HepG2 (cell line): Measurements from ENCODE around the gene TBC1D16. TPM values are rescaled to one million over a fixed set of nuclear protein-coding genes. Genes with fewer than 3 reads are reported as not detected.

Source experiments
- BRD4 ChIP-seq: sonication (generic); formaldehyde crosslinking; IDR thresholded peaks from 2 replicates; pipeline ENCODE4 v1.4.0; 2020; ENCODE audit warnings: missing genetic modification reagents
- FOXJ3 ChIP-seq: sonication (generic); formaldehyde crosslinking; IDR thresholded peaks from 2 replicates; pipeline ENCODE4 v1.4.0; 2020; ENCODE audit warnings: missing genetic modification reagents, mild to moderate bottlenecking, borderline replicate concordance
- HHEX ChIP-seq: IDR thresholded peaks from 2 replicates; pipeline ENCODE4 v1.6.1; 2016; ENCODE audit warnings: control low read depth
- HOXD1 ChIP-seq: sonication (generic); formaldehyde crosslinking; IDR thresholded peaks from 2 replicates; pipeline ENCODE4 v1.5.0; 2020; ENCODE audit warnings: missing genetic modification reagents
- NCOA2 ChIP-seq: sonication (generic); formaldehyde crosslinking; IDR thresholded peaks from 2 replicates; pipeline ENCODE4 v1.8.0; 2022; ENCODE audit warnings: inconsistent platforms
- NFE2L1 ChIP-seq: sonication (generic); formaldehyde crosslinking; IDR thresholded peaks from 2 replicates; pipeline ENCODE4 v1.4.0; 2020; ENCODE audit warnings: missing genetic modification reagents, mild to moderate bottlenecking, borderline replicate concordance
- NFE2L2 ChIP-seq: fragments of 150-350 bp; IDR thresholded peaks from 2 replicates; pipeline ENCODE4 v1.6.1; 2014; ENCODE audit warnings: low read length
- NFRKB ChIP-seq: fragments of 450-650 bp; IDR thresholded peaks from 2 replicates; pipeline ENCODE4 v1.6.1; 2017
- PHB2 ChIP-seq: fragments of 450-650 bp; IDR thresholded peaks from 2 replicates; pipeline ENCODE4 v1.6.1; 2018; ENCODE audit not compliant: partially characterized antibody
- SAFB2 ChIP-seq: sonication (generic); formaldehyde crosslinking; IDR thresholded peaks from 2 replicates; pipeline ENCODE4 v1.5.1; 2020; ENCODE audit warnings: missing genetic modification reagents, low read depth, mild to moderate bottlenecking, borderline replicate concordance
- SMARCC2 ChIP-seq: fragments of 450-650 bp; IDR thresholded peaks from 2 replicates; pipeline ENCODE4 v1.6.1; 2017; ENCODE audit warnings: antibody characterized with exemption, mild to moderate bottlenecking
- SRF ChIP-seq: IDR thresholded peaks from 2 replicates; pipeline ENCODE4 v1.6.1; 2011; ENCODE audit warnings: mild to moderate bottlenecking, low read depth, low read length, moderate library complexity
- SRY ChIP-seq: sonication (generic); formaldehyde crosslinking; IDR thresholded peaks from 2 replicates; pipeline ENCODE4 v1.8.0; 2022; ENCODE audit warnings: mild to moderate bottlenecking, missing genetic modification reagents
- TMF1 ChIP-seq: sonication (generic); formaldehyde crosslinking; IDR thresholded peaks from 2 replicates; pipeline ENCODE4 v1.8.1; 2022; ENCODE audit warnings: low read depth, missing genetic modification reagents
- ZBTB7B ChIP-seq: sonication (generic); formaldehyde crosslinking; IDR thresholded peaks from 2 replicates; pipeline ENCODE4 v1.4.0; 2020; ENCODE audit warnings: missing genetic modification reagents
- ZNF230 ChIP-seq: sonication (generic); formaldehyde crosslinking; IDR thresholded peaks from 2 replicates; pipeline ENCODE4 v1.4.0; 2020; ENCODE audit warnings: mild to moderate bottlenecking, missing genetic modification reagents
- ZNF44 ChIP-seq: sonication (generic); formaldehyde crosslinking; IDR thresholded peaks from 2 replicates; pipeline ENCODE4 v1.5.1; 2020; ENCODE audit warnings: mild to moderate bottlenecking, missing genetic modification reagents
- ZNF558 ChIP-seq: sonication (generic); formaldehyde crosslinking; IDR thresholded peaks from 2 replicates; pipeline ENCODE4 v1.9.0; 2022; ENCODE audit warnings: mild to moderate bottlenecking, missing genetic modification reagents, borderline replicate concordance
- ZNF652 ChIP-seq: IDR thresholded peaks from 2 replicates; pipeline ENCODE4 v1.6.1; 2016; ENCODE audit warnings: low read depth, borderline replicate concordance
- ZNF672 ChIP-seq: sonication (generic); formaldehyde crosslinking; IDR thresholded peaks from 2 replicates; pipeline ENCODE4 v1.8.1; 2022; ENCODE audit warnings: missing genetic modification reagents
- ZSCAN21 ChIP-seq: sonication (generic); formaldehyde crosslinking; IDR thresholded peaks from 2 replicates; pipeline ENCODE4 v1.8.0; 2022; ENCODE audit warnings: mild to moderate bottlenecking, missing genetic modification reagents, moderate library complexity, borderline replicate concordance
- polyA plus RNA-seq, 8 experiments: library from polyadenylated mRNA; depleted of rRNA in 3 of 8; stranded (reverse) in 7 of 8; unstranded in 1 of 8; fragments of >200 nt; fragmentation: Illumina TruSeq in 4 of 8; extraction: Trizol in 4 of 8; gene quantifications; 2 replicates each; pipeline versions ENCODE4 v1.2.1 to v1.2.3, GENCODE V29; 2011 to 2016; ENCODE audit warnings: low read depth in 4 of 8, missing spikeins in 1 of 8, mixed read lengths in 1 of 8; ENCODE audit not compliant: insufficient read depth in 1 of 8
- total RNA-seq, 5 experiments: library from RNA; depleted of rRNA; stranded (reverse); fragments of >200 nt; fragmentation: Illumina TruSeq; extraction: Trizol; gene quantifications; 2 replicates each; pipeline ENCODE4 v1.2.3, GENCODE V29; 2016; ENCODE audit warnings: low read depth in 1 of 5
- TF ChIP-seq, protein P1 (sequence below): sonication (generic); formaldehyde crosslinking; IDR thresholded peaks from 2 replicates; pipeline ENCODE4 v1.4.0; 2020; ENCODE audit warnings: mild to moderate bottlenecking, low read depth, missing genetic modification reagents
- TF ChIP-seq, protein P2 (sequence below): IDR thresholded peaks from 2 replicates; pipeline ENCODE4 v1.6.1; 2016; ENCODE audit warnings: control low read depth
- TF ChIP-seq, protein P3 (sequence below): sonication (generic); formaldehyde crosslinking; IDR thresholded peaks from 2 replicates; pipeline ENCODE4 v1.5.0; 2020; ENCODE audit warnings: mild to moderate bottlenecking, low read depth, missing genetic modification reagents, borderline replicate concordance
- TF ChIP-seq, protein P4 (sequence below): sonication (generic); formaldehyde crosslinking; IDR thresholded peaks from 2 replicates; pipeline ENCODE4 v1.8.0; 2022; ENCODE audit warnings: mild to moderate bottlenecking, missing genetic modification reagents, moderate library complexity
- TF ChIP-seq, protein P5 (sequence below), 2 experiments: sonication (generic) in 1 of 2; formaldehyde crosslinking in 1 of 2; IDR thresholded peaks; 2 replicates each; pipeline versions ENCODE4 v1.4.0 to v1.6.1; 2018 to 2020; ENCODE audit warnings: missing genetic modification reagents in 2 of 2, borderline replicate concordance in 1 of 2, low read depth in 1 of 2, mild to moderate bottlenecking in 1 of 2, missing biosample characterization in 1 of 2
- TF ChIP-seq, protein P6 (sequence below): sonication (generic); formaldehyde crosslinking; IDR thresholded peaks from 2 replicates; pipeline ENCODE4 v1.4.0; 2020; ENCODE audit warnings: mild to moderate bottlenecking, missing genetic modification reagents

Gene TBC1D16
- total and polyA plus RNA-seq, 2 of the 13 experiments (the other 11 are each of a cell fraction or from before 2014, with no cell fraction given), result 14.9 to 24.9 TPM

DNA sequence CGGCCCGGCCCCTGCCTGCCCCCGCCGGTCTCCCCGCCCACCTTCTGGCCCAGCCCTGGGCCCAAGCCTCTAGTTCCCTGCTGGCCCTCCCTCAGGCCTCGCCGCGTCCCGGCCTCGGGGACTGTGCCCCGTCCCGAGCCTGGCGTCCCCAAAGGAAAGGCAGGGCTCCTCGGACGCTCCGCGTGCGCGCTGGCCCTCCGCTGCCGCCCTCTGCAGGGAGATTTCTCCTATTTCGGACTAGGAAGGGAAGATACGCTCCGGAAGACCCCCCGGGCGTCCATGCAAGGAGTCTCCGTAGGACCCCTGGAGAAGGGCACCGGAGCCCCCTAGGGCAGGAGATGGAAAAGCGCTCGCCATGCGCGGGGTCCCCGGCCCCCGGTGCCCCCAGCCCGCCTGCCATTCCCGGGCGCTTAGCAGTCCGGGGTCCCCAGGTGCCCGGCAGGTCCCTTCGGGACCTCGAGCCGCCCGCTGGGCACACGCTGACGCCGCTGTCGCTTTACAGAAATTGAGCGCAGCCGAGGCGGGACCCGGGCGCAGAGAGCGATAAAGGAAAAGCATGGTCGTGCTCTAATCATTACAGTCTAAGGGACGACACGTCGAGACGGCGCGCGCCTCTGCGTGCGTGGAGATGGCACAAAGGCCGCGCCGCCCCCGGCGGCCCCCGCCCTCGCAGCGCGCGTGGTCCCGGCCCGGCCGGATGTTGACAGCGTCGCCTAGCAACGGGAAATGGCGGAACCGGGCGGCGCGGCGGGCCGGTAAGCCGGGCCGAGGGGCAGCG lies 454 bp upstream of the TBC1D16 start, which contains the start of gene CCDC40 (continued):
- TF ChIP-seq NFE2L1 (CRISPR knock-in tag), result peak; percentile 20; the same call in 1 of the 2 replicates
- no peak for TF ChIP-seq ZNF652 (CRISPR knock-in tag)
- no peak for TF ChIP-seq ZNF230
- TF ChIP-seq SMARCC2, result no peak
- TF ChIP-seq, protein P1, sequence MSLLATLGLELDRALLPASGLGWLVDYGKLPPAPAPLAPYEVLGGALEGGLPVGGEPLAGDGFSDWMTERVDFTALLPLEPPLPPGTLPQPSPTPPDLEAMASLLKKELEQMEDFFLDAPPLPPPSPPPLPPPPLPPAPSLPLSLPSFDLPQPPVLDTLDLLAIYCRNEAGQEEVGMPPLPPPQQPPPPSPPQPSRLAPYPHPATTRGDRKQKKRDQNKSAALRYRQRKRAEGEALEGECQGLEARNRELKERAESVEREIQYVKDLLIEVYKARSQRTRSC (CRISPR knock-in tag), result no peak; the same call in 1 of the 2 replicates
- TF ChIP-seq HOXD1, result peak; percentile 53
- TF ChIP-seq ZSCAN21 (CRISPR knock-in tag), result peak; percentile 75; the same call in 1 of the 2 replicates
- TF ChIP-seq, protein P2, sequence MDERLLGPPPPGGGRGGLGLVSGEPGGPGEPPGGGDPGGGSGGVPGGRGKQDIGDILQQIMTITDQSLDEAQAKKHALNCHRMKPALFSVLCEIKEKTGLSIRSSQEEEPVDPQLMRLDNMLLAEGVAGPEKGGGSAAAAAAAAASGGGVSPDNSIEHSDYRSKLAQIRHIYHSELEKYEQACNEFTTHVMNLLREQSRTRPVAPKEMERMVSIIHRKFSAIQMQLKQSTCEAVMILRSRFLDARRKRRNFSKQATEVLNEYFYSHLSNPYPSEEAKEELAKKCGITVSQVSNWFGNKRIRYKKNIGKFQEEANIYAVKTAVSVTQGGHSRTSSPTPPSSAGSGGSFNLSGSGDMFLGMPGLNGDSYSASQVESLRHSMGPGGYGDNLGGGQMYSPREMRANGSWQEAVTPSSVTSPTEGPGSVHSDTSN, result no peak
- no peak for TF ChIP-seq ZNF44 (CRISPR knock-in tag)
- no peak for TF ChIP-seq SRF
- TF ChIP-seq, protein P3, sequence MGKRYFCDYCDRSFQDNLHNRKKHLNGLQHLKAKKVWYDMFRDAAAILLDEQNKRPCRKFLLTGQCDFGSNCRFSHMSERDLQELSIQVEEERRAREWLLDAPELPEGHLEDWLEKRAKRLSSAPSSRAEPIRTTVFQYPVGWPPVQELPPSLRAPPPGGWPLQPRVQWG (CRISPR knock-in tag), result no peak
- no peak for TF ChIP-seq HHEX
- TF ChIP-seq ZNF558, result no peak; the same call in 1 of the 2 replicates
- peak; percentile 75; the same call in 1 of the 2 replicates for TF ChIP-seq SAFB2
- peak; percentile 94 for TF ChIP-seq ZBTB7B
- TF ChIP-seq, protein P4, sequence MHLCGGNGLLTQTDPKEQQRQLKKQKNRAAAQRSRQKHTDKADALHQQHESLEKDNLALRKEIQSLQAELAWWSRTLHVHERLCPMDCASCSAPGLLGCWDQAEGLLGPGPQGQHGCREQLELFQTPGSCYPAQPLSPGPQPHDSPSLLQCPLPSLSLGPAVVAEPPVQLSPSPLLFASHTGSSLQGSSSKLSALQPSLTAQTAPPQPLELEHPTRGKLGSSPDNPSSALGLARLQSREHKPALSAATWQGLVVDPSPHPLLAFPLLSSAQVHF (CRISPR knock-in tag), result no peak
- TF ChIP-seq NFRKB, result no peak
- TF ChIP-seq, protein P5, sequence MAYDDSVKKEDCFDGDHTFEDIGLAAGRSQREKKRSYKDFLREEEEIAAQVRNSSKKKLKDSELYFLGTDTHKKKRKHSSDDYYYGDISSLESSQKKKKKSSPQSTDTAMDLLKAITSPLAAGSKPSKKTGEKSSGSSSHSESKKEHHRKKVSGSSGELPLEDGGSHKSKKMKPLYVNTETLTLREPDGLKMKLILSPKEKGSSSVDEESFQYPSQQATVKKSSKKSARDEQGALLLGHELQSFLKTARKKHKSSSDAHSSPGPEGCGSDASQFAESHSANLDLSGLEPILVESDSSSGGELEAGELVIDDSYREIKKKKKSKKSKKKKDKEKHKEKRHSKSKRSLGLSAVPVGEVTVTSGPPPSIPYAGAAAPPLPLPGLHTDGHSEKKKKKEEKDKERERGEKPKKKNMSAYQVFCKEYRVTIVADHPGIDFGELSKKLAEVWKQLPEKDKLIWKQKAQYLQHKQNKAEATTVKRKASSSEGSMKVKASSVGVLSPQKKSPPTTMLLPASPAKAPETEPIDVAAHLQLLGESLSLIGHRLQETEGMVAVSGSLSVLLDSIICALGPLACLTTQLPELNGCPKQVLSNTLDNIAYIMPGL (CRISPR knock-in tag; IDR thresholded peaks at IDR 0.05; ENCODE audit: borderline replicate concordance in 1 of 2, low read depth in 1 of 2), result peak in 1 of 2 experiments; percentile 26; a peak in 1 of 4 replicates
- TF ChIP-seq, protein P6, sequence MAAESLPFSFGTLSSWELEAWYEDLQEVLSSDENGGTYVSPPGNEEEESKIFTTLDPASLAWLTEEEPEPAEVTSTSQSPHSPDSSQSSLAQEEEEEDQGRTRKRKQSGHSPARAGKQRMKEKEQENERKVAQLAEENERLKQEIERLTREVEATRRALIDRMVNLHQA (CRISPR knock-in tag), result no peak
- TF ChIP-seq TMF1 (CRISPR knock-in tag), result no peak
- TF ChIP-seq NCOA2 (CRISPR knock-in tag), result no peak
- TF ChIP-seq FOXJ3 (CRISPR knock-in tag), result peak; percentile 24; the same call in 1 of the 2 replicates
- no peak for TF ChIP-seq BRD4 (CRISPR knock-in tag)
- peak; percentile 83; the same call in 1 of the 2 replicates for TF ChIP-seq SRY (CRISPR knock-in tag)
- 0 out of 2 replicates have a peak, but pooled peaks have one; percentile 48 for TF ChIP-seq ZNF672 (CRISPR knock-in tag)
- no peak for TF ChIP-seq PHB2
- no peak for TF ChIP-seq NFE2L2
